ENCODE data around the gene ZNF501. TPM values are rescaled to one million over a fixed set of nuclear protein-coding genes. Genes with fewer than 3 reads are reported as not detected.
A peak's percentile ranks its signal among the peaks of the same experiment; 100 is the strongest.

Gene ZNF501
- total and polyA plus RNA-seq, 2 of the 13 experiments (the other 11 are each of a cell fraction or from before 2014, with no cell fraction given), result 2.4 to 2.8 TPM

GRCh38 chr3:44761424-44762169 is 32.2 kb downstream of the ZNF501 start, which contains the start of the genes KIAA1143 and KIF15 (continued):
- TF ChIP-seq KDM4B (CRISPR knock-in tag; IDR thresholded peaks at IDR 0.05), result 0 out of 2 replicates have a peak, but pooled peaks have one; percentile 17
- TF ChIP-seq ZNF362 (CRISPR knock-in tag; IDR thresholded peaks at IDR 0.05; ENCODE audit: borderline replicate concordance), result peak; percentile 24; the same call in 1 of the 2 replicates
- no peak for TF ChIP-seq ZBTB44 (CRISPR knock-in tag; IDR thresholded peaks at IDR 0.05)
- TF ChIP-seq PRDM15 (CRISPR knock-in tag; IDR thresholded peaks at IDR 0.05), result no peak
- TF ChIP-seq NRL (CRISPR knock-in tag; IDR thresholded peaks at IDR 0.05; ENCODE audit: borderline replicate concordance), result peak; percentile 53; the same call in 1 of the 2 replicates
- peak; percentile 91 for TF ChIP-seq SPEN (CRISPR knock-in tag; IDR thresholded peaks at IDR 0.05; ENCODE audit: low read depth)
- 0 out of 2 replicates have a peak, but pooled peaks have one; percentile 73 for TF ChIP-seq ELF3 (CRISPR knock-in tag; IDR thresholded peaks at IDR 0.05)
- TF ChIP-seq ATF1 (CRISPR knock-in tag; IDR thresholded peaks at IDR 0.05), result peak; percentile 98
- TF ChIP-seq ARHGAP35 (CRISPR knock-in tag; IDR thresholded peaks at IDR 0.05; ENCODE audit: borderline replicate concordance), result peak; percentile 79; the same call in 1 of the 2 replicates
- peak; percentile 32; the same call in 1 of the 2 replicates for TF ChIP-seq ZBTB42 (CRISPR knock-in tag; IDR thresholded peaks at IDR 0.05)
- peak; percentile 20; the same call in 1 of the 2 replicates for TF ChIP-seq ZNF652 (CRISPR knock-in tag; IDR thresholded peaks at IDR 0.05; ENCODE audit: borderline replicate concordance, low read depth)
- no peak for TF ChIP-seq ZNF776 (CRISPR knock-in tag; IDR thresholded peaks at IDR 0.05)
- TF ChIP-seq ZNF580 (CRISPR knock-in tag; IDR thresholded peaks at IDR 0.05; ENCODE audit: borderline replicate concordance, low read depth), result peak; percentile 77; the same call in 1 of the 2 replicates
- TF ChIP-seq LCORL (IDR thresholded peaks at IDR 0.05), result no peak
- TF ChIP-seq LCORL (CRISPR knock-in tag; IDR thresholded peaks at IDR 0.05), result peak; percentile 49; the same call in 1 of the 2 replicates
- TF ChIP-seq MIER3 (CRISPR knock-in tag; IDR thresholded peaks at IDR 0.05; ENCODE audit: borderline replicate concordance), result peak; percentile 89; the same call in 1 of the 2 replicates
- peak; percentile 70 for TF ChIP-seq UBTF (CRISPR knock-in tag; IDR thresholded peaks at IDR 0.05)
- TF ChIP-seq TBX2 (CRISPR knock-in tag; IDR thresholded peaks at IDR 0.05; ENCODE audit: borderline replicate concordance), result peak; percentile 84

Data from HepG2 (cell line).